ENCODE data around the gene CROCC2. TPM values are rescaled to one million over a fixed set of nuclear protein-coding genes. Genes with fewer than 3 reads are reported as not detected.

Gene CROCC2
- total and polyA plus RNA-seq, 8 donors = 0.03 to 4.9 TPM; not detected in 6

- DNase-seq = no peak
- peaks cover 9 to 19% (median 13%) of the 10 kb centered on the region in 4 donors for H3K4me1 ChIP-seq
- intact Hi-C loops (cut with DNase I; ENCODE audit: low total_unique reads) = no loop called here
- H3K9me3 ChIP-seq = peaks cover 0 to 1% (median 0%) of the 10 kb centered on the region in 4 donors
- peaks cover 0 to 14% (median 0%) of the 10 kb centered on the region in 3 donors for H3K27me3 ChIP-seq
- no peak overlapping the region for H3K27ac ChIP-seq
- WGBS, 5 donors = 86 to 100% (median 92%) methylated on average over 3 to 4 of the region's 4 CpGs
- H3K4me3 ChIP-seq = no peak overlapping the region
- peaks cover 0 to 55% (median 16%) of the 10 kb centered on the region in 4 donors for H3K36me3 ChIP-seq
- TF ChIP-seq POLR2AphosphoS5 (IDR thresholded peaks at IDR 0.05) = no peak
- TF ChIP-seq EP300 (IDR thresholded peaks at IDR 0.05) = no peak
- TF ChIP-seq, protein P1, sequence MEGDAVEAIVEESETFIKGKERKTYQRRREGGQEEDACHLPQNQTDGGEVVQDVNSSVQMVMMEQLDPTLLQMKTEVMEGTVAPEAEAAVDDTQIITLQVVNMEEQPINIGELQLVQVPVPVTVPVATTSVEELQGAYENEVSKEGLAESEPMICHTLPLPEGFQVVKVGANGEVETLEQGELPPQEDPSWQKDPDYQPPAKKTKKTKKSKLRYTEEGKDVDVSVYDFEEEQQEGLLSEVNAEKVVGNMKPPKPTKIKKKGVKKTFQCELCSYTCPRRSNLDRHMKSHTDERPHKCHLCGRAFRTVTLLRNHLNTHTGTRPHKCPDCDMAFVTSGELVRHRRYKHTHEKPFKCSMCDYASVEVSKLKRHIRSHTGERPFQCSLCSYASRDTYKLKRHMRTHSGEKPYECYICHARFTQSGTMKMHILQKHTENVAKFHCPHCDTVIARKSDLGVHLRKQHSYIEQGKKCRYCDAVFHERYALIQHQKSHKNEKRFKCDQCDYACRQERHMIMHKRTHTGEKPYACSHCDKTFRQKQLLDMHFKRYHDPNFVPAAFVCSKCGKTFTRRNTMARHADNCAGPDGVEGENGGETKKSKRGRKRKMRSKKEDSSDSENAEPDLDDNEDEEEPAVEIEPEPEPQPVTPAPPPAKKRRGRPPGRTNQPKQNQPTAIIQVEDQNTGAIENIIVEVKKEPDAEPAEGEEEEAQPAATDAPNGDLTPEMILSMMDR (IDR thresholded peaks at IDR 0.05) = no peak
- TF ChIP-seq POLR2A (IDR thresholded peaks at IDR 0.05) = no peak
Measured at GRCh38 chr2:241039416-241039815, 133.3 kb downstream of the CROCC2 start.

- 88 to 92% (median 91%) methylated on average over 5 to 13 of the region's 13 CpGs for WGBS, 5 donors
Measured at GRCh38 chr2:241040081-241040803, 134.1 kb downstream of the CROCC2 start.

DNA sequence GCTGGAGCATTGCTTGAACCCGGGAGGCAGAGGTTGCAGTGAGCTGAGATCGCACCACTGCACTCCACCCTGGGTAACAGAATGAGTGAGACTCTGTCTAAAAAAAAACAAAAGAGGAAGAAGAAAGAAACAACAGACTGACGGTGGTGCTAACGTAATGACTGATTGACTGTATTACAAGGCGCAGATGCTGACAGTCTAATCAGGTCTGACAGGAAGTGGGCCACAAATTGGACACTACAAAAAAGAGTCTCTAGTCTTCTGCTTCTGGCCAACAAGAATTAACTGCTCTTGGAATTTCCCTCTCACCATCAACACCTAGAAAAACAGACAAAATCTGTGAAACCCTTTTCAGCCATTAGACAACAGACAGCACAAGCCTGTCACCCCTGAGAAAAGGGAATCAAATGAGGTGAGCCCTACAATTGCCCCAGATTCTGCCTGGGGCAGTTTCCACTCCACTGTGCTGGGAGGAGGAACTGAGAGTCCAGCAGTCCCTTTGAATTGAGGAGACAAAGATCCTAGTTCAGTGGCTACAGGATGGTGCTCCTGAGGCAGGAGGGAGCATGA lies 135.5 kb downstream of the CROCC2 start:
- H3K4me3 ChIP-seq = no peak overlapping the region
- DNase-seq = no peak
- 70 to 82% (median 72%) methylated on average over 5 of the region's 5 CpGs for WGBS, 5 donors
- no peak for TF ChIP-seq EP300 (IDR thresholded peaks at IDR 0.05)
- TF ChIP-seq, protein P1 (IDR thresholded peaks at IDR 0.05) = no peak
- no peak for TF ChIP-seq POLR2A (IDR thresholded peaks at IDR 0.05)
- TF ChIP-seq POLR2AphosphoS5 (IDR thresholded peaks at IDR 0.05) = no peak
- peaks cover 0 to 4% (median 0%) of the 10 kb centered on the region in 3 donors for H3K27me3 ChIP-seq
- peaks cover 0 to 59% (median 15%) of the 10 kb centered on the region in 4 donors for H3K36me3 ChIP-seq
- H3K4me1 ChIP-seq = peaks cover 2 to 7% (median 3%) of the 10 kb centered on the region in 4 donors
- no peak overlapping the region for H3K27ac ChIP-seq
- intact Hi-C loops (cut with DNase I; ENCODE audit: low total_unique reads) = no loop called here
- peaks cover 0 to 10% (median 3%) of the 10 kb centered on the region in 4 donors for H3K9me3 ChIP-seq

More at GRCh38 chr2:241040081-241040803, 134.1 kb downstream of the CROCC2 start:
- TF ChIP-seq EP300 (IDR thresholded peaks at IDR 0.05) = no peak
- TF ChIP-seq, protein P1 (IDR thresholded peaks at IDR 0.05) = no peak
- TF ChIP-seq POLR2AphosphoS5 (IDR thresholded peaks at IDR 0.05) = no peak
- no peak for TF ChIP-seq POLR2A (IDR thresholded peaks at IDR 0.05)
- intact Hi-C loops (cut with DNase I; ENCODE audit: low total_unique reads) = no loop called here
- H3K4me3 ChIP-seq = no peak overlapping the region
- peaks cover 0 to 10% (median 3%) of the 10 kb centered on the region in 4 donors for H3K9me3 ChIP-seq
- H3K36me3 ChIP-seq = peaks cover 0 to 59% (median 15%) of the 10 kb centered on the region in 4 donors
- no peak for DNase-seq
- no peak overlapping the region for H3K27ac ChIP-seq
- peaks cover 0 to 14% (median 0%) of the 10 kb centered on the region in 3 donors for H3K27me3 ChIP-seq
- peaks cover 9 to 18% (median 13%) of the 10 kb centered on the region in 4 donors for H3K4me1 ChIP-seq

Other genes starting within 250 kb of the CROCC2 start
- under 1 TPM in 1 of 5 donors, not detected in 4; 0.89 TPM for gene AQP12B, start 223.5 kb upstream of the CROCC2 start, total RNA-seq
- under 1 TPM in 1 of 3 donors, not detected in 2; 0.46 TPM for gene AQP12B, start 223.5 kb upstream of the CROCC2 start, polyA plus RNA-seq
- not detected for gene AQP12A, start 214.5 kb upstream of the CROCC2 start, total RNA-seq
- not detected for gene AQP12A, start 214.5 kb upstream of the CROCC2 start, polyA plus RNA-seq
- gene KIF1A, start 86.1 kb upstream of the CROCC2 start, total RNA-seq = 10 to 100 TPM in 1 of 5 donors, 1 to 10 TPM in 3, under 1 TPM in 1; 0.29 to 12.5 (median 3.9) TPM
- gene KIF1A, start 86.1 kb upstream of the CROCC2 start, polyA plus RNA-seq = 1 to 10 TPM in 1 of 3 donors, under 1 TPM in 2; 0.15 to 4.9 (median 0.63) TPM
- not detected for gene AGXT, start 37.5 kb upstream of the CROCC2 start, total RNA-seq
- gene AGXT, start 37.5 kb upstream of the CROCC2 start, polyA plus RNA-seq = not detected
- gene MAB21L4, start 10.2 kb upstream of the CROCC2 start, total RNA-seq = 1 to 10 TPM in 1 of 5 donors, under 1 TPM in 2, not detected in 2; 0.45 to 4.9 (median 0.55) TPM
- 10 to 100 TPM in 1 of 3 donors, 1 to 10 TPM in 2; 6.0 to 48.9 (median 9.1) TPM for gene MAB21L4, start 10.2 kb upstream of the CROCC2 start, polyA plus RNA-seq
- 100 to 1,000 TPM in 1 of 5 donors, 10 to 100 TPM in 4; 11.4 to 106 (median 22.7) TPM for gene SNED1, start 92.3 kb downstream of the CROCC2 start, total RNA-seq
- 1 to 10 TPM; 2.0 to 2.7 (median 2.3) TPM for gene SNED1, start 92.3 kb downstream of the CROCC2 start, polyA plus RNA-seq
- 10 to 100 TPM in 4 of 5 donors, 1 to 10 TPM in 1; 3.2 to 85.7 (median 40.9) TPM for gene MTERF4, start 196.0 kb downstream of the CROCC2 start, total RNA-seq
- gene MTERF4, start 196.0 kb downstream of the CROCC2 start, polyA plus RNA-seq = 10 to 100 TPM; 19.4 to 28.6 (median 24.3) TPM
- 10 to 100 TPM in 3 of 5 donors, 1 to 10 TPM in 1, under 1 TPM in 1; 0.58 to 56.7 (median 10.5) TPM for gene PASK, start 243.1 kb downstream of the CROCC2 start, total RNA-seq
- gene PASK, start 243.1 kb downstream of the CROCC2 start, polyA plus RNA-seq = 1 to 10 TPM; 1.3 to 6.5 (median 4.0) TPM
- 100 to 1,000 TPM in 1 of 5 donors, 10 to 100 TPM in 4; 22.8 to 126 (median 40.9) TPM for gene PPP1R7, start 244.1 kb downstream of the CROCC2 start, total RNA-seq
- 10 to 100 TPM; 61.2 to 99.4 (median 61.4) TPM for gene PPP1R7, start 244.1 kb downstream of the CROCC2 start, polyA plus RNA-seq